Measurements from ENCODE around the gene ELOVL3. TPM values are rescaled to one million over a fixed set of nuclear protein-coding genes. Genes with fewer than 3 reads are reported as not detected.
"Not testable (repeated sequence)": the region's sequence is repeated elsewhere in the genome, so short reads cannot be mapped to it uniquely, and the experiment has no call there.

The ELOVL3 gene, protein sequence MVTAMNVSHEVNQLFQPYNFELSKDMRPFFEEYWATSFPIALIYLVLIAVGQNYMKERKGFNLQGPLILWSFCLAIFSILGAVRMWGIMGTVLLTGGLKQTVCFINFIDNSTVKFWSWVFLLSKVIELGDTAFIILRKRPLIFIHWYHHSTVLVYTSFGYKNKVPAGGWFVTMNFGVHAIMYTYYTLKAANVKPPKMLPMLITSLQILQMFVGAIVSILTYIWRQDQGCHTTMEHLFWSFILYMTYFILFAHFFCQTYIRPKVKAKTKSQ
- total RNA-seq: not detected

DNA sequence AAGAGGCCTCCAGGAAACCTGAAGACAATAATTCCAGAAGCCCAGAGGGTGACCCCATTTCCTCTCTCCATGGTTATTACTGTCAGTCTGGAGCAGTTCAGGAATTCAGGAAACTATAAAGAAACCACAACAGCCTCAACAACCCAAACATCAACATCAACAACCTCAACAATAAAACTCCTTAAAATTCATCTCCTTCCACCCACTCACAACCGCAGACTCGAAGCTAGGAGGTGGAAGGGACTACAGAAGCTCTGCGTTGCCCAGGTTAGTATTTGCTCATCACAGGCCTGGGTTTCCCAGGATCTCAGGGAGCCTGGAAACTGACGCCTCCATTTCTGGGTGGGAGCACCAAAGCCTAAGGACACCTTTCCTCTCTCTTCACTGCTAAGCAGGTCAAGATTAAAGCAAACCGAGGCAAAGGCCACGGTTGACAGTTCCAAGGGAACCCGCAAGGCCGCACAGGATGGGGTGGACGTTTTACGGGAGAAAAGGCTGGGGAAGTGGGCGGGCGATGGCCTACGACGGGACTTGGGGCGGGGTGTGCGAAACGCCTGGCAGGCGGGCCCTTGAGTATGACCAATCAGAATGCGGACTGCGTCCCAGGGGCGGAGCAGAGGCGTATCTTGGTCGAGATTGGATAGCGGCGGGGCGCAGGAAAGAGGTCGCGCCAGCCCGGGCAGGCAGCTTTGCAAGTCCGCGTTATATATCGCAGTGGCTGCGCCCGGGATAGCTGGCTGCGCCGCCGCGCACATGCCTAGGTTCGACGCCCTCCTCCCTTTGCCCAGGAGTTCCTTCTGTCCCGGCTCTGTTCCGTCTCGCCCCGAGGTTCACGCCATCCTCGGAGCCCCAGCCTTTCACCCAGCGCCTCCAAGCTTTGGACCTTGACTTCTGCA, at the start of gene ELOVL3:
Gene ELOVL3, plus strand, starts transcription at position 654 of the 896 bp plus-strand sequence. CDS start 250 bp downstream, outside the sequence.
- DNase-seq (peak; percentile 73), ATAC-seq (peak; percentile 90)
- Mint-ChIP-seq H3K27me3 (ENCODE audit: low read depth) (peaks cover 44% of the 10 kb centered on the region), H3K9me3 (no peaks in the 10 kb centered on the region), H3K4me3 (peak within 1 kb of the TSS; percentile 62), H3K4me1 (ENCODE audit: low read depth) (peaks cover 18% of the 10 kb centered on the region), H3K36me3 (ENCODE audit: insufficient read depth) (no peaks in the 10 kb centered on the region)

DNA sequence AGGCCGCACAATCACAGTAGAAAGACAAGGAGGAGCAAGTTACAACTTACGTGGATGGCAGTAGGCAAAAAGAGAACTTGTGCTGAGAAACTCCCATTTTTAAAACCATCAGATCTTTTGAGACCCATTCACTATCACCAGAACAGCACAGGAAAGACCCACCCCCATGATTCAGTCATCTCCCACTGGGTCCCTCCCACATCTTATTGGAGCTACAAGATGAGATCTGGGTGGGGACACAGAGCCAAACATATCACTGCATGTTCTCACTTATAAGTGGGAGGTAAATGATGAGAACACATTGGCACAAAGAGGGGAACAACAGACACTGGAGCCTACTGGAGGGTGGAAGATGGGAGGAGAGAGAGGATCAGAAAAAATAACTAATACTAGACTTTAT, 41.5 kb upstream of the ELOVL3 start:
- H3K4me1 Mint-ChIP-seq (ENCODE audit: low read depth): peaks cover 15% of the 10 kb centered on the region
- no peak for ATAC-seq
- H3K4me3 Mint-ChIP-seq: no peak overlapping the region
- peaks cover 4% of the 10 kb centered on the region for H3K9me3 Mint-ChIP-seq
- H3K36me3 Mint-ChIP-seq (ENCODE audit: insufficient read depth): no peaks in the 10 kb centered on the region
- DNase-seq: no peak
- no peaks in the 10 kb centered on the region for H3K27me3 Mint-ChIP-seq (ENCODE audit: low read depth)

DNA sequence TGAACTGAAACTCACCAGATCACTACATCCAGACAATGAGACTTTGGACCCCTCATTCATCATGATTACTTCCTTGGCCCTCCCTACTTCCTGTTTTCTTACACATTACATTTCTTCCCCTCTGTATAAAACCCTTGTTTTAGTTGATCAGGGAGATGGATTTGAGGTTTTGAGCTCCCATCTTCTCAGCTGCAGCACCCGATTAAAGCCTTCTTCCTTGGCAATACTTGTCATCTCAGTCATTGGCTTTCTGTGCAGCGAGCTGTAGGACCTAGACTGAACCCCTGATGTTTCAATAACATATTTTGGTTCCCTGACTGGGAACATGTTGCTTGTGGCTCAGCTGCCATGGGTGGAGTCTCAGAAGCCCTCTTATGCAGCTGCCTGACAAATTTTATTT, 40.8 kb upstream of the ELOVL3 start:
- DNase-seq (no peak), ATAC-seq (no peak)
- no peak overlapping the region for H3K4me3 Mint-ChIP-seq
- no peaks in the 10 kb centered on the region for H3K36me3 Mint-ChIP-seq (ENCODE audit: insufficient read depth)
- H3K27me3 Mint-ChIP-seq (ENCODE audit: low read depth): no peaks in the 10 kb centered on the region
- H3K9me3 Mint-ChIP-seq: peaks cover 4% of the 10 kb centered on the region
- peaks cover 17% of the 10 kb centered on the region for H3K4me1 Mint-ChIP-seq (ENCODE audit: low read depth)

DNA sequence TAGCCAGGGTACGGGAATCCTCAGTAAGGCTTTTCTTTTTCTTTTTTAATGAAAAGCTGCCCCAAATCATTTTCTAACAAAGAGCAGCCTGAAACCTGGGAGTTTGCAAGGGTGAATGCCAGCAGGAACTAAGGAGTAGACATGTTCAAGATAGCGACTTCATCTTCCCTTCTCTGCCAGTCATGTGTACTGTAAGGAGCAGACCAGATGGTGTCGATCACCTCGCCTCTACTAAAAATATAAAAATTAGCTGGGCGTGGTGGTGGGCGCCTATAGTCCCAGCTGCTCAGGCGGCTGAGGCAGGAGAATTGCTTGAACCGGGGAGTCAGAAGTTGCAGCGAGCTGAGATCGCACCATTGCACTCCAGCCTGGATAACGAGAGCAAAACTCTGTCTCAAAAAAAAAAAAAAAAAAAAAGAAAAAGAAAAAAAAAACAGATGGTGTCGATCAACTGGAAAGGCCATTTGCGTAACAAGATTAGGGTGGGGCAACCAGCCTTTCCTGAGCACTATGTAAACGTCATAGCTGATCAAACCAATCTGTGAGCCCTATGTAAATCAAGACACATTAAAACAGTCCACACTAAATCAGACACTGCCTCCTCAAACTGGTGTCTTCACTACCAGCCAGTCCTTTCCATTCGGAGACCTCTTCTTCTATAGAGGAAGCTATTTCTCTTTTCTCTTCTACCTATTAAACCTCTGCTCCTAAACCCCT, 40.1 kb upstream of the ELOVL3 start:
- no peak for DNase-seq
- peaks cover 17% of the 10 kb centered on the region for H3K4me1 Mint-ChIP-seq (ENCODE audit: low read depth)
- no peaks in the 10 kb centered on the region for H3K36me3 Mint-ChIP-seq (ENCODE audit: insufficient read depth)
- H3K27me3 Mint-ChIP-seq (ENCODE audit: low read depth): no peaks in the 10 kb centered on the region
- no peak overlapping the region for H3K4me3 Mint-ChIP-seq
- ATAC-seq: no peak
- H3K9me3 Mint-ChIP-seq: peaks cover 4% of the 10 kb centered on the region

DNA sequence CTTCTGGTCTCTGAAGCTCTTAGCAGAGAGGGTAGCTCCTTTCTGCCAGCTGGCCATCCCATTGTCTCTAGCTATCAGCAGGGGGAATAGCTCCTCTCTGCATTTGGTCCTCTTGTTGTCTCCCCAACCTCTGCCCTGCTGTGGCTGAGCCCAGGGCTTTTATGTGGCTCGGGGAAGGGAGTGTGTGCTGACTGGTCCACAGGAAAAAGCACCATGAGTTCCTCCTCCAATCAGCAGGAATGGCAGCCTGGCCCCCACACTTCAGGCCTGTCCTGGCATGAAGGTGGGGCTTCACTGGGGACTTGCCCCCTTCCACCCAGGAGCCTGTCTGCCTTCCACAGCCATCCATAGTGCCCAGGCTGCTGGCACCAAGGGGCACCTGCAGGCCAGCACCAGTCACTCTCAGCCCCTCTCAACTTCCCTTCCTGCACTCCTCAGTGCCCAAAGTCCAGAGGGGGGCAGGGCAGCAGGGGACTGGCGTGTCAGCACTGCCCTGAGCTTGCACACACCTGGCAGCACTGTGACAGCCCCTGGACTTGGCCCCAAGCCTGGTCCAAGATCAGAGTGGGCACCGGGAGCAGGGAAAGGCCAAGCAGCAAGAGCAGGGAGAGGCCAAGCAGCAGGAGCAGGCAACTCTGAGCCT, 37.7 kb upstream of the ELOVL3 start:
- no peak overlapping the region for H3K4me3 Mint-ChIP-seq
- H3K4me1 Mint-ChIP-seq (ENCODE audit: low read depth): peaks cover 17% of the 10 kb centered on the region
- H3K9me3 Mint-ChIP-seq: peaks cover 10% of the 10 kb centered on the region
- H3K27me3 Mint-ChIP-seq (ENCODE audit: low read depth): no peaks in the 10 kb centered on the region
- ATAC-seq (no peak), DNase-seq (no peak)
- no peaks in the 10 kb centered on the region for H3K36me3 Mint-ChIP-seq (ENCODE audit: insufficient read depth)

DNA sequence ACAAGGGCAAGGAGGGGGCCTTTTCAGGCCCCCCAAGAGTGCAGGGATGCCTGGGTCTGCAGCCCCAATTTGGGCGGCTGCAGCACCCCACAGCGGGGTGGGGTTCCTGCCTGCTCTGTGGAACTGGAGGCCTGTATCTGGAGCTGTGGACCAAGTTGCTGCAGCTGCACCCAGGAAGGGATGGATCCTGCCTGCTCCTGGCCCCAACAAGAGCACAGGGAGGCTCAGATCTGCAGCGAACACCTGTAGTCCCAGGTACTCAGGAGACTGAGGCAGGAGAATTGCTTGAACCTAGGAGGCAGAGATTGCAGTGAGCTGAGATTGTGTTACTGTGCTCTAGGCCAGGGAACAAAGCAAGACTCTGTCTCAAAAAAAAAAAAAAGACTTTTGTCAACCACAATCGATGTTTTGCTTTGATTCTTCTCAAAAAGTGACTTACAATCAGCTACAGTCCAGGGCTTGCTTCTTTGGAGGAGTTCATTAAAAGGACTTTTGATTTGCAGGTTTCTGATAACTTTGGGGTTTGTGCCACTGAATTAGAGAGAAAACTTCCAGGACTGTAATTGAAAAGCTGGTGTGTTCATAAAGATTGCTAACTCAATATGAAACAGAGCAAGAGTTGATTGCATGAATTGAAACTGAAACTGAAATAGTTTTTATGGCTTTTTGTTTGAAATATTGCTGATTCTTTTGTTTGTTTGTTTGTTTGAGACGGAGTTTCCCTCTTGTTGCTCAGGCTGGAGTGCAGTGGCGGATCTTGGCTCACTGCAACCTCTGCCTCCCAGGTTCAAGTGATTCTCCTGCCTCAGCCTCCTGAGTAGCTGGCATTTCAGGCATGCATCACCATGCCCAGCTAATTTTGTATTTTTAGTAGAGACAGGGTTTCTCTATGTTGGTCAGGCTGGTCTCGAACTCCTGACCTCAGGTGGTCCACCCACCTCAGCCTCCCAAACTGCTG, 36.9 kb upstream of the ELOVL3 start:
- not testable (repeated sequence) for H3K27me3 Mint-ChIP-seq (ENCODE audit: low read depth); H3K36me3 Mint-ChIP-seq (ENCODE audit: insufficient read depth); H3K9me3 Mint-ChIP-seq; DNase-seq
- Mint-ChIP-seq H3K4me3 (peak overlapping the region; percentile 31), H3K4me1 (ENCODE audit: low read depth) (peaks cover 17% of the 10 kb centered on the region)
- peak; percentile 78 to 84 for ATAC-seq

DNA sequence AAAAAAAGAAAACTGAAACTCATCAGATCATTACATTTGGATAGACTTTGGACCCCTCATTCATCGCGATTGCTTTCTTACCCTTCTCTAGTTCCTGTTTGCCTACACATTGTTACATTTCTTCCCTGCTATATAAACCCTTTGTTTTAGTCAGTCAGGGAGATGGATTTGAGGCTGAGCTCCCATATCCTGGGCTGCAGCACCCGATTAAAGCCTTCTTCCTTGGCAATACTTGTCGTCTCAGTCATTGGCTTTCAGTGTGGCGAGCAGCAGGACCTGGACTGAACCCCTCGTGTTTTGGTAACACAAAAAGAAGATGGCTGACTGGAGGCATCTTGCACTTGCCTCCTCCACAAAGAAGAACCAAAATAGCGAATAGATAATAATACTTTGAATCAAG, 34.1 kb upstream of the ELOVL3 start:
- DNase-seq (no peak), ATAC-seq (no peak)
- no peaks in the 10 kb centered on the region for H3K36me3 Mint-ChIP-seq (ENCODE audit: insufficient read depth)
- H3K4me1 Mint-ChIP-seq (ENCODE audit: low read depth): peaks cover 20% of the 10 kb centered on the region
- no peak overlapping the region for H3K4me3 Mint-ChIP-seq
- H3K9me3 Mint-ChIP-seq: peaks cover 6% of the 10 kb centered on the region
- no peaks in the 10 kb centered on the region for H3K27me3 Mint-ChIP-seq (ENCODE audit: low read depth)

DNA sequence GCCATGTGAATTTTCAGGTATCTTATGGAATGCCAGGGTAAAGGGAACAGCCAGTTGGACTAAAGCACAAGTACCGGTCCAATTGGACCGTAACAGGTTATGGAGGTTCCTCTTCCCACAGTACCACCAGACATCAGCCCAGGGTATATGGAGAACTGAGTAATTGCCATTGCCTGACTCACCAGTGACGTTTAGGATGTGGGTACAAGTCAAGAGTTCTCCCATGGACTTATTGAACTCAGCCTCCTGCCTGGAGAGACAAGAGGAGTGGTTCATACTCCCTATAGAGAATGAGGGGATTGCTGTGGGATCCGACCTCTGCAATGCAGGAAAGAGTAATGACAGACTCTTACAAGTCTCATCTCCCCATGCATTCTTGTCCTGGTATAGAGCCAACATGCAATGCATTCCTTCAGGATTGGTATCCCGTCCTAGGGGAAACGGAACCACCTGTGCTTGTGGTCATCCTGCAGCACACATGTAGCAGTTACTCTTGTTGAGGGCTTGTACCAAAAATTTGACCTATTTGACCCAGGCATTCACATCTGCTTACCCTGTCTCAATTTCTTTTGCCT, 30.7 kb upstream of the ELOVL3 start:
- Mint-ChIP-seq H3K27me3 (ENCODE audit: low read depth) (no peaks in the 10 kb centered on the region), H3K36me3 (ENCODE audit: insufficient read depth) (no peaks in the 10 kb centered on the region), H3K4me1 (ENCODE audit: low read depth) (peaks cover 4% of the 10 kb centered on the region), H3K9me3 (peaks cover 6% of the 10 kb centered on the region), H3K4me3 (no peak overlapping the region)
- DNase-seq: no peak
- no peak for ATAC-seq

DNA sequence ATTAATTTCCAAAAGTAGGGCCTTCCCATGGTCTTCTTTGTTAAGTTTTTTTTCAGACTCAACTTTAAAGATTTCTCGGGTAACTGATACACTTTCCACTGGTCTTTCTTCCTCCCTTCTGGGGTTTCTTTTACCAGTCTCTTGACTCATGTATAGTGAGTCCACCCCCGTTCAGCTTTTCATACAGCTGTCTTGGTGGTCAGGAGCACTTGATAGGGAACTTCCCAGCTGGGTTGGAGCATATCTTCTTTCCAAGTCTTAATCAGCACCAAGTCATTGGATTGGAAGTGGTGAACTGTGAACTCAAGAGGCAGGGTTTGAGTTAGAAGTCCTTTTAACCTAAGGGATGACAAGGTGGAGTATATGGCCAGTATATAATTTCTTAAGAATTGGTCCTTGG, 29.2 kb upstream of the ELOVL3 start:
- H3K4me1 Mint-ChIP-seq (ENCODE audit: low read depth): peaks cover 4% of the 10 kb centered on the region
- H3K27me3 Mint-ChIP-seq (ENCODE audit: low read depth): peaks cover 4% of the 10 kb centered on the region
- peaks cover 4% of the 10 kb centered on the region for H3K9me3 Mint-ChIP-seq
- DNase-seq (no peak), ATAC-seq (peak; percentile 66)
- H3K36me3 Mint-ChIP-seq (ENCODE audit: insufficient read depth): no peaks in the 10 kb centered on the region
- H3K4me3 Mint-ChIP-seq: no peak overlapping the region

DNA sequence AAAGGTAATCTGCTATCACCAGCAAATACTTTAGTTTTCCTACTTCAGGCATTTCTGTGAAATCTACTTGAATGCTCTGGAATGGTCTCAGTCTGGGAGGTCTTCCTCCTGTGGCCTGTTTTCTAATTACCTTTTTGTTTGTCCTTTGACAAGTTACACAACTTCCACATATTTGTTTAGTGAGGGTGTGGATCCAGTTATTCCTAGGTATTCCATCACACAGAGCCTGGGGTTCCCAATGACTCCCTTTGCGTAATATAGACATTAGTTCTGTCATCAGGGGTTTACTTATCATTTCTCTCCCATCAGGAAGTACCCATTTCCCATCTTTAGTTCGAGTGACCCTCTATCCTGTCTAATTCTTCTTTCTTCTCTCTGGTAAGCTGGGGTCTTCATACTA, 28.1 kb upstream of the ELOVL3 start:
- Mint-ChIP-seq H3K27me3 (ENCODE audit: low read depth) (peaks cover 5% of the 10 kb centered on the region), H3K4me1 (ENCODE audit: low read depth) (peaks cover 4% of the 10 kb centered on the region), H3K9me3 (no peaks in the 10 kb centered on the region), H3K4me3 (no peak overlapping the region), H3K36me3 (ENCODE audit: insufficient read depth) (no peaks in the 10 kb centered on the region)
- DNase-seq: no peak
- no peak for ATAC-seq

DNA sequence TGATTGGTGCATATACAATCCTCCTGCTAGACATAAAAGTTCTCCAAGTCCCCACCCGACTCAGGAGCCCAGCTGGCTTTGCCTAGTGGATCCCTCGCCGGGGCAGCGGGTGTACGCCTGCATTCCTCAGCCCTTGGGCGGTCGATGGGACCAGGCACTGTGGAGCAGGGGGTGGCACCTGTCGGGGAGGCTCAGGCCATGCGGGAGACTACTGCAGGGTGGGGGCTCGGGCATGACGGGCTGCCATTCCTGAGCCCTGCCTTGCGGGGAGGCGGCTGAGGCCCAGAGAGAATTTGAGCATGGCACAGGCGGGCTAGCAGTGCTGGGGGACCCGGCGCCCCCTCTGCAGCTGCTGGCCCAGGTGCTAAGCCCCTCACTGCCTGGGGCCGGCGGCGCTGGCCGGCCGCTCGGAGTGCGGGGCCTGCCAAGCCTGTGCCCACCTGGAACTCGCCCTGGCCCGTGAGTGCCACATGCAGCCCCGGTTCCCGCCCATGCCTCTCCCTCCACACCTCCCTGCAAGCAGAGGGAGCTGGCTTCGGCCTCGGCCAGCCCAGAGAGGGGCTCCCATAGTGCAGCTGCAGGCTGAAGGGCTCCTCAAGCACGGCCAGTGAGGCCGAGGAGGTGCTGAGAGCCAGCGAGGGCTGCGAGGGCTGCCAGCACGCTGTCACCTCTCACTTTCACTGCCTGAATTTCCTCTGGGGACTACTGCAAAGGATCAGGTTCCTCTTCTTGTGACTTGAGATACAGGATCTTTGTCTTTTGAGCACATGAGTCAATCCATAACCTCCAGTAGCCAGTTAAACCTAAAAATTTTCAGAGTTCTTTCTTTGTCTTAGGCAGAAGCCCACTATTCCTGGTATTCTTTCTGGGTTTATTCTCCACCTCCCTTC, 25.1 kb upstream of the ELOVL3 start:
- DNase-seq (no peak), ATAC-seq (no peak)
- no peak overlapping the region for H3K4me3 Mint-ChIP-seq
- no peaks in the 10 kb centered on the region for H3K36me3 Mint-ChIP-seq (ENCODE audit: insufficient read depth)
- peaks cover 4% of the 10 kb centered on the region for H3K4me1 Mint-ChIP-seq (ENCODE audit: low read depth)
- H3K27me3 Mint-ChIP-seq (ENCODE audit: low read depth): peaks cover 5% of the 10 kb centered on the region
- peaks cover 10% of the 10 kb centered on the region for H3K9me3 Mint-ChIP-seq

DNA sequence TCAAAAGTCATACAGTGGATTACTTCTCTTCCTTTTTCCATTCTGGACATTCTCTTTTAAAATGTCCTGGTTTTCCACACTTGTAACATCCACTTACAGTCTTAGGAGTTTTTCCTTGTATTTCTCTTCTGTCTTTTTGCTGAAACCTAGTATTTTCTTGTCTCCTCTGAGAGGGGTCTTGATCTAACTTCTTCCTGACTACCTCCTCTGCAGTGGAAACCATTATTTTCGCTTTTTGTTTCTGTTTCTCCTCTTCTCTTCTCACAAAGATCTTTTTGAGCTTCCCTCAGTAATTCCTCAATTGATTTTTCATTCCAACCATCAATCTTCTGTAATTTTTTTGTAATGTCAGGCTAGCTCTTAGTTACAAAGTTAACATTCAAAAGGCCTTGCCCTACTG, 23.7 kb upstream of the ELOVL3 start:
- Mint-ChIP-seq H3K4me1 (ENCODE audit: low read depth) (no peaks in the 10 kb centered on the region), H3K36me3 (ENCODE audit: insufficient read depth) (no peaks in the 10 kb centered on the region)

More for the DNA sequence above, 23.7 kb upstream of the ELOVL3 start:
- no peak for ATAC-seq
- peaks cover 5% of the 10 kb centered on the region for H3K27me3 Mint-ChIP-seq (ENCODE audit: low read depth)
- H3K9me3 Mint-ChIP-seq: peaks cover 10% of the 10 kb centered on the region
- H3K4me3 Mint-ChIP-seq: no peak overlapping the region
- DNase-seq: no peak

All from activated T-cell treated with anti-CD3 and anti-CD28 coated beads, Interleukin-2, amount 50 U/mL, for 4 hours (primary cell).